HG03139 (cell line): ENCODE data around the gene S100A11.

Experiments used
- ATAC-seq: cut with Tn5 transposase; IDR thresholded peaks from one replicate; pipeline ENCODE4 v1.9.1; 2021; ENCODE audit not compliant: unreplicated experiment

The S100A11 gene

DNA sequence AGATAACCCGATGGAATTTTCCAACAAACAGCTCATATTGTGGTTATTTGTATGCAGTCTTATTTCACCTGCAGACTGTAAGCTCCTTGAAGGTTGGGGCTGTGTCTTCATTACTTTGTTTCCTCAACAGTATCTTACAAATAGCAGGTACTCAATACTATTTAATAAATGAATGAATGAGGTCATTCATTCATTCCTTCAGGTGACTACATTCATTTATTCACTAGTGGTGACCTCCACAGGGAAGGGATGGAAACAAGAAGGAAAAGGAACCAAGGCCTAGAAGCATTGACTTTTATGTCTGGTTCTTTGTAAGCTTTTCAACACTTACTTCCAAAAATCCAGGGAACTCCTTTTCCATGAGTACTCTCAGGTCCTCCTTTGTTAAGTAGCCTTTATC lies 51.0 kb downstream of the S100A11 start:
- no peak for ATAC-seq

DNA sequence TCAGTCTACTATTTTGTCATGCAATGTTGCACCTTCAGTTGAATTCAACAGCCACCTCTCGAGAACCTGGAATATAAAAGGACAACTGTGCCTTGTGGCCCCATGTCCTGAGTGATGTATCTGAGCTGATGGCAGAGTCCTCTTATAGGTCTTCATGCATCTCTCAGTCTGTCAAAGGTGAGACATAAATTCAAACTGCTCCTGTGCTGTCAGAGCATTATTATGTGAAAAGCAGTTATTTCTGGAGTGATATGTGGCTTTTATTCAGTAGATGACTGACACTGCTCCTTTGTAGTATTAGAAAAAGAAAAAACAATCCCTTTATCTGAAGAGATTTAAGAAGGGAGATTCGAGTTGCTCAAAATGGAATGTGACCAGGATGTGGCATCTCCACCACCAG lies 51.5 kb downstream of the S100A11 start:
- no peak for ATAC-seq

DNA sequence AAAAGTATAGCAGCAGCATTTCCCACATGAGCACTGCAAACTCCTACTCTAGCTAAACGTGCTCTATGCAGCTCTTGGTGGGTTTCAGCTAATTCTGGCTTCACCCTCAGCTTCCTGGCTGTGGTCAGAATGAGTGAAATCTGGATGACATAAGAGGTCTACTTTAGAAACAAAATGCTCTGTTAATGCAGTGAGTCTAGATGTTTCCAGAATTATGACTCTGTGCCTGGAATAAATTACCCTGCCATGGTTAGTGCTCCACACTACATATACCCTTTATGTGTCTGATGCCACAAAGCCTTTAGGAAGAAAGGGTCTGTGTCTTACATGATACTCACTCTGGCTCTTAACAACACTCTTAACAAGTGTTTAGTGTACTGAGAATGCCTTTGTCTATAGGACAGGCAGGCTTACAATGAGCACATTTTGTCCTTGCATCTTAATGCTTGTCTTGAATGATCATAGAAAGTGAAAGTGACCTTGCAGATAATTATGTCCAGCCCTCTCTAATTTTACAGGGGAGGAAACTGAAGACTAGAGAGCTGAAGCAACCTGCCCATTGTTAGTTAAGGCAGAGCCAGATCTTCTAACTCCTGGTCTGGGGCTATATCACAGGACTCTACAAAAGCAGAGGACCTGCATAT lies 52.4 kb downstream of the S100A11 start:
- peak; percentile 53 for ATAC-seq
